GM18951 (cell line): ENCODE data around the gene MMP11.

ENCODE experiments used
- POLR2A ChIP-seq: IDR thresholded peaks from 4 replicates; pipeline ENCODE4 v1.6.1; 2011; ENCODE audit warnings: mild to moderate bottlenecking; ENCODE audit not compliant: insufficient read length, insufficient read depth; ENCODE audit errors: extremely low read depth
- in situ Hi-C: fragments of 300-500 bp; cut with MboI; formaldehyde crosslinking; loops from one replicate; pipeline ENCODE4 v1.12.0; 2022; ENCODE audit warnings: low sequenced_read_pairs, mixed read lengths, inconsistent platforms; ENCODE audit not compliant: unreplicated experiment

The MMP11 gene

DNA sequence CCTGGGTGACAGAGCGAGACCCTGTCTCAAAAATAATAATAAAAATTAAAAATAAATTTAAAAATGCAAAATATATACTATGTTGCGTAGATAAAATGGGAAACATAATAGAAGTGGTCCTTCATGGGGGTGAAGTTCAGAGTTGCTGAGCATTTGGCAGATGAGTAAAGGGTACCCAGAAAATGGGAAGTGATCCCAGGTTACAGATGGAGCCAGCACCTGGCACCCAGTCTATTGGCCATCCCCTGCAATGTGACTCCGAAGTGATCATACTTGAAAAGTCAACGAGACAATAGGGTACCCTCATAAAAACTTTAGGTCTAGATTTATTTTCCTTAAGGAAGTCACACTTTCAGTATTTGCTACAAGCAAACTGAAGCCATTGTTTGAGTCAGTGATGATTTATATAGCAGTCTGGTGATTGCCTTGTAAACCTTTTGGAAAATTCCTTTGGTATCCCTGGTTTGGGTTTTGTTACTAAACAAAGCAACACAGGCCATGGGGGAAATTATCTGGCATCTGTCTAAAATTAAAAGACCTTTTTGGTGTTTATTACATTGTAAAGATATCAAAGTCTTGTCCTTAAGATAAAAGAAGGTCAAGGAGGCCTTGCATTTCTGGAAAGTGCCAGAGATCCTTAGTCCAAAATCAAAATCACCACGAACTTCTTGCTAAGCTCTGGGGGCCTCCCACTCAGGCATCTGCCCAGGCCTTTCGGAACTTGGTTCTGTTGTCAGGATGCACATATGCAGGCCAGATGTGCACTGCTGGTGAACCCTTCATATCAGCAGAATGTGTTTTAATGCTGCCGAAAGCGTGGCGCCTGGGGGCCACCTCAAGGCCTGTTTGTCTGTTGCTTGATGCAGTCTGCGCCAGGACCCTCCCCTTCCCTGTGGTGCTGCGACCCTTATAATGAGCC, 18.4 kb downstream of the MMP11 start:
- in situ Hi-C loops: no loop called here
- TF ChIP-seq POLR2A: no peak

DNA sequence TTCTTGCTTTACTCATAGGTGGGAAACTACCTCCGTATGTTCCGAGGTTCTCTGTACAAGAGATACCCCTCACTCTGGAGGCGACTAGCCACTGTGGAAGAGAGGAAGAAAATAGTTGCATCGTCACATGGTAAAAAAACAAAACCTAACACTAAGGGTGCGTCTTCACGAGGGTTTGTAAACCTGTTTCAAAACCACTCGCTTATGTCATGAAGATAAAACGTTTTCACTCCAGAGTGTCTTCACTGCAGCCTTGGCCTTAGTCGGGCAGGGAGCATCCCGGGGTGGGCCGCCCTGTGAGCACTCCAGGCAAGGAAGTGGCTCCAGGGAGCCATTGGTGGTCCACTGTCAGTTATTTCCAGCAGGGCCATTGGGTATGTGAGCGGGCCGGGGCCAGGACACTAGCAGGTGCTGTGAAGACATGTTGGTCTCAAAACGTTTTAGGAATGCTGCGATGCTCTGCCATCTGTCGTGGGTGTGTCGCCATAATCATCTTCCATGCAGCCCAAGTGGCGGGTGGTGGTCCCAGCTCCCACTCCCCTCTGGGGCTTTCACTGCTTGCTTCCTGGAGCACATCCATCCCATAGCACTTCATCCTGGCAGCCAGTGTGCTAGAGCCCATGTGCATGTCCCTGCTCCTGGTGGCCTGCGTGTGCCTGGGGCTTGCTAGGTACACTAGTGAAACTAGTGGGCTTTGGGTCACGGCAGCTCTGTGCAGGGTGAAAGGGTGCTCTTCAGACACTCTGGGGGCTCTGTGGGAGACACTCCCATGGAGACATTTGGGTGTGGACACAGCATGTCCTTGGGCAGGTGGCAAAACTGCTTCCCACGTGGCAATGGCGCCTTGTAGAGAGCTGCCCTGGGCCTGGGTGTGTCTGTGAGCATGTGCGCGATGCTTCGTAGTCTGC, 19.3 kb downstream of the MMP11 start:
- in situ Hi-C loops: no loop called here
- TF ChIP-seq POLR2A: no peak

DNA sequence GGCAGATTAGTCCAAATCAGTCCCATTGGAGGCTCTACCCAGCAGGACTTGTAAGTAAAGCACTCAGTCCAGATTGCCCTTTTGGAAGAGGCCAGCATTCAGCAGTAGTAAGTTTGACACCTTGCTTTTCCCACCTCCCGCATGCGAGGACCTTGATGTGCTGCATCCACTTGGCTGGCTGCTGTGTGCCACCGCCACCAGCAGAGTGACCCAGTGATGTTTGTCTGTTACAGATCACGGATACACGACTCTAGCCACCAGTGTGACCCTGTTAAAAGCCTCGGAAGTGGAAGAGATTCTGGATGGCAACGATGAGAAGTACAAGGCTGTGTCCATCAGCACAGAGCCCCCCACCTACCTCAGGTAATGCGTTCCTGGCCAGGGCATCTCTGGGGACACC, 20.7 kb downstream of the MMP11 start:
- no peak for TF ChIP-seq POLR2A

DNA sequence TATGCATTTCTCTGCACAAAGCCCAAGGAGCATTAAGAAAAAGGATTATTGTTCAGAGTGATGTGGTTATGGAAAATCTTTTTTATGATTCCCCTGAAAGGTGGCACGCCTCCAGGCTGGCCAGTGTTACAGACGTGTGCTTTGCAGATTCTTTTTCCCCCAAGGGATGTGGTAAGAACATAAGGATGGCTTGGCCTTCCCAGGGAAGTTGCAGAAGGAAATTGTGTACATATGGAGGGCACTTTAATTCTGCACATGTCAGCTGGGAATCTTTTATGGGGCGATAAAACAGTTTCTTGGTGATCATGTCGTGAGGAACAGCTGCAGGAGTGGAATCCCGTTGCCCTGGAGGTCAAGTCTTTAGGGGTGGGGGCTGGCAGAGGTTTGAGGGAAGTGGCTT, 23.8 kb downstream of the MMP11 start:
- in situ Hi-C loops: no loop called here
- TF ChIP-seq POLR2A: no peak

More for the DNA sequence above, 20.7 kb downstream of the MMP11 start:
- in situ Hi-C loops: no loop called here

DNA sequence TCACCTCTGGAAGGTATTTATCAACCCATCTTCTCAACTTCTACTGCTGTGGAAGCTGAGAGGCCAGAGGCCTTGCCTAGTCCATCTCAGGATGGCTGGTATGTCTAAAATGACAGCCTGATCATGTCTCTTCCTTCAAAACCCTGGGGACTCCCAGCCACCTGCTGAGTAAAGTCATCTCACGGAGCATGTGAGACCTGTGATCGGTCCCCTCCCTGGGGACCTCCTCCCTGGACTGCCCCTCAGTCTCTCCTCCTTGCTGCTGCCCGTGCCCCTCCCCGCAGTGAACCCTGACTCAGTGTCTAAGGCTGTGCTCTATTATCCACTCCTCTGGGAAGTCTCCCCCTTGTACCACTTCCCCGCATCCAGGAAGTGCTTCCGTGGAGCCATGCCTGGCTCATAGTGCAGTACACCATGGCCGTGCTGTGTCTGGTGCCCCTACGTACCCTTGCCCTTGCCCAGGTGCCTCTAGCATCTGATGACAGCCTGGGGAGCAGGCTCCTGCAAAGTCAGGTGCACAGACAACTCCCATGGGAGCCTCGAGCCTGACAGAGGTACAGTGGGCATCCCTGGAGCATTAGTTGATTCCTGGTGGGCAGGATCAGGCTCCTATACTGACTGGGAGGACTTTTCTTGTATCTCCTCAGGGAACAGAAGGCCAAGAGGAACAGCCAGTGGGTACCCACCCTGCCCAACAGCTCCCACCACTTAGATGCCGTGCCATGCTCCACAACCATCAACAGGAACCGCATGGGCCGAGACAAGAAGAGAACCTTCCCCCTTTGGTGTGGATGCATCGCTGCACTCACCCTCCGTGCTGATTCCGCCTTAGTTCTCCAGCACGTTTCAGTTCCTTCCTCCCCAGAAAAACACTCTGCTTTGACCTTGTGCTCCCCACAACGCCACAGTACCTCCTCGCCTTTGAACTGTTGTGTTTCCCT, 27.9 kb downstream of the MMP11 start:
- in situ Hi-C loops: no loop called here
- TF ChIP-seq POLR2A: no peak

DNA sequence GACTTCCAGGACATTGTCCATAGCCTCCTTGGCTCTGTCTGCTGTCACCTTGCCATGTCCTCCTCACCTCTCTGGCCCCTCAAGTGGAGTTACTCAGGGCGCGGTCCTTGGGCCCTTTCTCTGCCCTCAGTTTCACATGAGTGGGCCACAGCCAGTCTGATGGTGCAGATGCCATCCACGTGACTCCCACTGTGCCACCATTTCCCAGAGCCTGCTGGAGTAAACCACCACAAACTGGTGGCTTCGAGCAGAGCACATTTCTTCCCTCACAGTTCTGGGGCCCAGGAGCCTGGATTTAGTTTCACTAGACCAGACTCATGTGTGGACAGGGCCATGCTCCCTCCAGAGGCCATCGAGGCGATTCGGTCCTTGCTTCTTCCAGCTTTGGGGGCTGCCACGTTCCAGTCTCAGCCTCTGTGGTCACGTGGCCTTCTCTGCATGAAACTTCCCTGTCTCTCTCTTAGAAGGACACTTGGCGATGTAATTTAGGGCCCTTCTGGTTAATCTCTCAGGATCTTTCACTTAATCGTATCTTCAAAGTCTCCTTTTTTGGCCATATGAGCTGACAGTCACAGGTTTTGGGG, 28.7 kb downstream of the MMP11 start:
- in situ Hi-C loops: no loop called here
- no peak for TF ChIP-seq POLR2A

DNA sequence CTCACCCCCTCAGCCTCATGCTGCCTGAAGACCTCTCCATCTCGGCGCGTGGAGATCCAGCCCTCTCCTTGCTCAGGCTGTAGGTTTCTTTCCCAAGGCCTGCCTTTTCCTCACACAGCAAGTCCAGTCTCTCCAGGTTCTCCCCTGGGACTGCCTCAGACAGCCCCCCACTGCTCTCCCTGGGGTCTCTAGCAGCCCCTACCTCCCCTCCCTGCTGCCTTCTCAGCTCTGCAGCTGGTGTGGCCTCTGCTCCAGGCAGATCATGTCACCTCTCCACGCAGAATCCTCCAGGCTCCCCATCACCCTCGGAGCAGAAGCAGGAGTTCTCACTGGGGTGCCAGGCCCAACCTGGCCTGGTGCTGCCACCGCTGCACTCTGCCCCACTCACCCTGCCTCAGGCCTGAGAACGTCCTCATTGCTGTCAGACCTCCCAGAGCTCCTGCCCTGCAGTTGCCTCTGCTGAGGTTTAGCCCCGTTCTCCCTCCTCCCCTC, 29.3 kb downstream of the MMP11 start:
- in situ Hi-C loops: no loop called here

DNA sequence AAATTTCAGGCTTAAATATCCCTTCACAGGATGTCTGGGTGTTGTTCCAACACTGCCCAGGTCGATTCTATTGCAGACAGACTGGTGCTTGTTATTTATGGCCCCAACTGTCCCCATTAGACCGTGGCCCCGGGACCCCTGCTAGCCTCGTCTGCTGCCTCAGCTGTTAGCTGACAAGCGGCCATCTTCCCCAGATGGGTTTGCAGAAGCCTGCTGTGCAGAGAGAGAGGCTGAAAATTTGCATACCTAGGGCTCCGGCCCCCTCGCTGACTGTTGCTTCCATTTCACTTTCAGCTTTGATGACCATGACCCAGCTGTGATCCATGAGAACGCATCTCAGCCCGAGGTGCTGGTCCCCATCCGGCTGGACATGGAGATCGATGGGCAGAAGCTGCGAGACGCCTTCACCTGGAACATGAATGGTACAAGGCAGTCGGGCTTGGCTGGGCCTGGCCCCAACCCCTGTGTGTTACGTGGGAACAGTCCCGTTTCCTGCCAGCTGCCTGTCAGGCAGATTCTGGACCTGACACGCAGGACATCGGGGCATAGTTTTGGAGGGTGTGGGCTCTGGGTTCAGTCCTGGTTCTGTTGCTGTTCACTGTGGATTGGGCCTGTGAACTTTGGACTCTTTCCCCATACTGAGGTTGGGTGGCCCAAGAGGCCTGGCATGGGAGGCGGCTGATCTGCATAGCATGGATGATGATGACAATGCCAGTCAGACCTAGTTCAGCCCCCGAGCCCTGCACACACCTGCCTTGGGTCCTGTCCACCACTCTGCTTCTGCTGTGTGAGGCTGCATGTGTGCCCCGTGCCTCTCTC, 30.6 kb downstream of the MMP11 start:
- TF ChIP-seq POLR2A: peak; percentile 55
- in situ Hi-C loops: no loop called here

More for the DNA sequence above, 29.3 kb downstream of the MMP11 start:
- no peak for TF ChIP-seq POLR2A

DNA sequence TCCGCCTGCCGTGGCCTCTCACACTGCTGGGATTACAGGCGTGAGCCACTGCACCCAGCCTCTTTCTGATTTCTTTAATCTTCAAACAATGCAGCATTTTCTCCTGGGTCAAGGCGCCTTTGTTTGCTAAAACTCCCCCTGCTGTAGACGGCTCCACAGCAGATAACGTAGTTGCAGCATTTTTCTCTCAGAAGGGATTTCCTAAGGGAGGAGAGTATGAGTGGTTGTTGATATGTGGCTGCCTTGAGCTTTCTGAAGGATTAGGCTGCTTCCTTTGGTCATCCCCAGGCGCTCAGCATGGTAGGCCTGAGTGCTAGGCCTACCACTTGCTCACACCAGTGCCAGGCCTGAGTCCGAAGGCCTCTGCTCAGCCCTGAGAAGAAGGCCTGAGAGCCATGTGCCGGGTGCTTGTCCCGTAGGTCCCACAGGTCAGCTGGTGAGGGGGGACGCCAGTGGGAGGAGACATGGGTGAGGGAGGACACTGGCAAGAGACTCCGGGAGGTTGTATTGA, 32.2 kb downstream of the MMP11 start:
- no peak for TF ChIP-seq POLR2A
- in situ Hi-C loops: no loop called here

DNA sequence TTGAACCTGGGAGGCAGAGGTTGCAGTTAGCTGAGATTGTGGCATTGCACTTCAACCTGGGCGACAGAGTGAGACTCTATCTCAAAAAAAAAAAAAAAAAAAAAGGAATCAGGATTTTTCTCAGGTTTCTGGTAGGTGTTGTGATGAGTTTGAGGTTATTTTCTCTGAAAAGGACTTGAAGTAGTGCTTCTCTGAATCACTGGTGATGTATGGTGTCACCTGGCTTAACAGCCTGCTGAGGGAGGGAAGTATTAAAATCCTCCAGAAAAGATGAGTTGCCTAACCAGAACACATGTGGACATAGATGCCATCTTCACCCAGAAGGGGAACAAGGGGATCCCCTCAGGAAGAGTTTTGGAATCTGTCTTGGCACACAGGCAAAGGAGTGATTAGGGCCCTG, 34.2 kb downstream of the MMP11 start:
- in situ Hi-C loops: no loop called here
- no peak for TF ChIP-seq POLR2A

DNA sequence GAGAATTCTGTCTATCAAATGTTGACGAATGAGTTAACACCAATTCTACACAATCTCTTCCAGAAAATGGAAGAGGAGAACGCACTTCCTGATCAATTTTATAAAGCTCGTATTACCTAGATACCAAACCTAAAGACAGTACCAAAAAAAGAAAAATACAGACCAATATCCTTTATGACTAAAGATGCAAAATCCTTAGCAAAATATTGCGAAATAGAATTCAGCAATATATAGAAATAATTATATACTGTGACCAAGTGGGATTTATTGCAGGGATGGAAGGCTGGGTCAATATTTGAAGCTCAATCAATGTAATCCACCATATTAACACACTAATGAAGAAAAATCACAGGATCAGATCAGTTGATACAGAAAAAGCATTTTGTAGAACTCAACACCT, 39.7 kb downstream of the MMP11 start:
- in situ Hi-C loops: no loop called here
- no peak for TF ChIP-seq POLR2A

DNA sequence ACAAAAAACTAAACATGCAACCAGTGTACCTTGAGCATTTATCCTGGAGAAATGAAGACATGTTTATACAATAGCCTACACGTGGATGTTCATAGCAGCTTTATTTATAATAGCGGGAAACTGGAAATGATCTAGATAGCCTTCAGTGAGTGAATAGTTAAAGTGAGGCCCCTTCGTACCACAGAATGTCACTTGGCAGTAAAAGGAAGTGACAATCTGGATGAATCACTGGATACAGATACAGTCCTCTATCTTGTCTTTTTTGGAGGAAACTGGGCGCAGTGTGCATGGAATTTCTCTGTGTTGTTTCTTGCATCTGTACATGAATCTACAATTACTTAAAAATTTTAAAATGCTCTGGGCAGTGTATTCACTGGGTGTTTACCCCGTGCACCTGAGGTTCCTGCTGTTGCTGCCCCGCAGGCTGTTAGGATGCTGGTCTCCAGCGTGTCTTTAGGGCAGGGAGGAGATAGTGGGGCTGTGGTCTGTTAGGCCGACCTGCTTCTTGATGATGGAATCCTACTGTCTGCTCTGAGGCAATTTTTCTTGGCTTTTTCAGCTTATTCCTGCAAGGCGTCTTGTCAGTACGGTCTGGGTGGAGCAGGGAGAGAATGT, 43.0 kb downstream of the MMP11 start:
- in situ Hi-C loops: no loop called here
- no peak for TF ChIP-seq POLR2A
